T-helper 9 cell (primary cell): ENCODE results near the gene TUBB.
"Not testable (repeated sequence)": the region's sequence is repeated elsewhere in the genome, so short reads cannot be mapped to it uniquely, and the experiment has no call there.

Experiments
- DNase-seq: peaks from one replicate; pipeline ENCODE4 v3.0.0-alpha.2; 2020

TUBB gene

DNA sequence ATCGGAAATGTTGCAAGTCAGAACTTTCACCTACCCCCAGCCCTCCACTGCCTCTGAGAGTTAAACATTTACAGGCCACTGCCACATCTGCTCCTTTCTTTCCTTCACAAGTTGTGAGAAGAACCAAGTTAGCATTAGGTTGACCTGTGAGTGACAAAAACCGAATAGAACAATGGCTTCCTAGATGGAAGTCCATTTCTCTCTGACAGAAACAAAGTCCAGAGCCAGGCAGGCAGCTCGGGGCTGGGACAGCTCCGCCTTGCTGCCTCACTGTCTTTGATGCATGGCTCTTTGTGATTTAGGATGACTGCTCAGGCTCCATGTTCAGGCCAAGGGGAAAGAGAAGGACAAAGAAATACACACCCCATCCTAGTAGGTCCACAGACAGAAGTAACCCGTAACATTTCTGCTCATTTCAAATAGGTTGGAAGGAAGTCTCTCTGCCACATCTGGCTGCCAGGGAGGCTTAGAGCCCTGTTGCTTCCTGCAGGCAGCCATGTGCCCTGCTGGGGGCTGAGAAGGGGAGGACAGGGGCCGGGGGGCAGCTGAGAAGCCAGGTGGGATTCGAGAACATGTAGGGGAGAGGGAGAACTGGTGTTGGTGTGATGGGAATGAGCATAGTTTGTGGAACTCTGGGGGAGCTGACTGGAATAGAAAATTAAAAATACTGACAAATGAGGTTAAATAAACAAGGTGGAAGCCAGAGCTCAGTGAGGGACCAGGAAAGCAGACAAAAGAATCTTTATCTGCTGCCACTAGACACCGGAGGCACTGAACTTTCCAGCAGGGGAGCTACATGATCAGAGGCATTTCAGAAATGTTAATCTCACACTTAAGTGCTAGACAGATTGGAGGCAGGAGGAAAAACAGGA, 43.7 kb downstream of the TUBB start:
- DNase-seq: no peak

DNA sequence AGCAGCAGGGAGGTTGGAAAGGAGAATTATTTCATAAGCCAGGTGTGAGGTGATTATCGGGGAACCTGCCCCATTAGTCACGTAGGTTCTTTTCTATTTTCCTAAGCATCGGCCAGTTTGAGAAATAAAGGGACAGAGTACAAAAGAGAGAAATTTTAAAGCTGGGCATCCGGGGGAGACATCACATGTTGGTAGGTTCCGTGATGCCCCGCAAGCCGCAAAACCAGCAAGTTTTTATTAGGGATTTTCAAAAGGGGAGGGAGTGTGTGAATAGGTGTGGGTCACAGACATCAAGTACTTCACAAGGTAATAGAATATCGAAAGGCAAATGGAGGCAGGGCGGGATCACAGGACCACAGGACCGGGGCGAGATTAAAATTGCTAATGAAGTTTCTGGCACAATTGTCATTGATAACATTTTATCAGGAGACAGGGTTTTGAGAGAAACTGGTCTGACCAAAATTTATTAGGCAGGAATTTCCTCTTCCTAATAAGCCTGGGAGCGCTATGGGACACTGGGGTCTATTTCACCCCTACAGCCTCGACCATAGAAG, 44.4 kb downstream of the TUBB start:
- DNase-seq: not testable (repeated sequence)

DNA sequence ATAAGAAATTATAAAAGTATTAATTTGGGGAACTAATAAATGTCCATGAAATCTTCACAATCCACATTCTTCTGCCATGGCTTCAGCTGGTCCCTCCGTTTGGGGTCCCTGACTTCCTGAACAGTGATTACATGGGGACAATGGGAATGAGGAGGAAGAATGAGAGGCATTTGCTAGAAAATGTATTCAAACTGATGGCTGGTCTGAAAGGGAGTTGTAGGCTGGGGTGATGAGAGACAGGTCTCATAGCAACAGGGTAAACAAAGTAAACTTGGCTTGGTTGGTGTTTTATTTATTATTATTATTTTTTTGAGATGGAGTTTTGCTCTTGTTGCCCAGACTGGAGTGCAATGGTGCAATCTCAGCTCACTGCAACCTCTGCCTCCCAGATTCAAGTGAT, 45.3 kb downstream of the TUBB start:
- DNase-seq: not testable (repeated sequence)

DNA sequence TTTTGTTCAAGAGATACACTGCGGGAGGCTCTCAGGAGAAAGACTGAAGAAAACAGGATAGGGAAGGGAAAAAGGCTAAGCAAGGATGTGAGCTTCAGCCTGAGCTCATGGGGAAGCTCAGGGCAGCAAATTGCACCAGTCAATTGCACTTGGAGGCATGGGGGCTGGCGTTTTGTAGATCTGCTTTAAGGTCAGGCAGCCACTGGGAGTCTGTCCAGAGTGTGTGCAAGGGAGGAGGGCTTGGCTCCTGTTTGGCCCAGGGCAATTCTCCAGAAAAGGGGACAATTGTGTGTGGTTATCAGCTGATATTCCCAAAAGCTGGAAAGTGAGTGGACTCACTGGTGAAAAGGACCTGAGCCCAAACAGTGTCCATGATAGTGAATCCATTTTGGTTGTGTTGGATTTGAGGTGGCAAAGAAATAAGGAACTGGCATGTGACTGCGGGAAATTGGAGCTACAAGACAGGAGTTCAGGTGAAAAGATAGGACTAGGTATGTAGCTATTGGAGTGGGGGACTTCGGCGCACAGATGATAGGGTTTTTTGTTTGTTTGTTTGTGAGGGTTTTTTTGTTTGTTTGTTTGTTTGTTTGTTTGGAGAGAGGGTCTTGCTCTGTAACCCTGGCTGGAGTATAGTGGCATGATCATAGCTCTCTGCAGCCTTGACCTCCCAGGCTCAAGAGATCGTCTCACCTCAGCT, 46.5 kb downstream of the TUBB start:
- DNase-seq: no peak

DNA sequence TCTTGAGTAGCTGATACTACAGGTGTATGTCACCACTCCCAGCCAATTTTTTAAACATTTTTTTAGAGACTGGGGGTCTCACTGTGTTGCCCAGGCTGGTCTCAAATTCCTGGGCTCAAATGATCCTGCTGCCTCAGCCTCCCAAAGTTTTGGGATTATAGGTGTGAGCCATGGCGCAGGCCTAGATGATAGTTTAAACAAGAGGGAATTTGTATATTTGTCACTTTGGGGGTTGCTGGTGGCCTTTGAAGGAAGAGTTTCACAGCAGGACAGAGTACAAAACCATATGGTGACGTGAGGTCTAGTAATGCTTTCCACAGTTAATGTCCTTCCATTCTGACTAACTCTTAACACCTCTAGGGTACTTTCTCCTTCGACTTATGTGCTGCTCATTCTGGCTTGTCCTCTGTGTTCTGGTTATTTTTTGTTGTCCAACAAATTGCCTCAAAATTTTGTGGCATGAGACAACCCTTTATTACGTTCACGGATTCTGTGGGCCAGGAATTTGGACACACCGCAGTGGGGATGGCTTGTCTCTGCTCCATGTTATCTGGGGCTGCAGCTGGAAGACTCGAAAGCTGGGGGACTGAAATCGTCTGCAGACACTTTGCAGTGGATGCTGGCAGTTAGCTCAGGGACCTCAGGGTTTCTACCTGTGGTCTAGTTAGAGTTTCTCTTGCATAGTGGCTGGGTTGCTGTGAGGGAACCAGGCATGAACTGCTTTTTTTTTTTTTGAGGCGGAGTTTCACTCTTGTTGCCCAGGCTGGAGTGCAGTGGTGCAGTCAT, 47.2 kb downstream of the TUBB start:
- DNase-seq: no peak

DNA sequence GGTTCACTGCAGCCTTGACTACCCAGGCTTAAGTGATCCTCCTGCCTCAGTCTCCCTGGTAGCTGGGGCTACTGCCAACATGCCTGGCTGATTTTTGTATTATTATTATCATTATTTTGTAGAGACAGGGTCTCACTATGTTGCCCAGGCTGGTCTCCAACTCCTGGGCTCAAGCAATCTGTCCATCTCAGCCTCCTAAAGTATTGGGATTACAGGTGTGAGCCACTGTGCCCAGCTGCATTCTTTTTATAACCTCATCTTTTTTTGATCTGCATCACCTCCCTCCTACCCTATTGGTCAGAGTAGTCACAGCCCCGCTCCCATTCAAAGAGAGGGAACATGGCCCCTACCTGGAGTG, 47.8 kb downstream of the TUBB start:
- DNase-seq: no peak

DNA sequence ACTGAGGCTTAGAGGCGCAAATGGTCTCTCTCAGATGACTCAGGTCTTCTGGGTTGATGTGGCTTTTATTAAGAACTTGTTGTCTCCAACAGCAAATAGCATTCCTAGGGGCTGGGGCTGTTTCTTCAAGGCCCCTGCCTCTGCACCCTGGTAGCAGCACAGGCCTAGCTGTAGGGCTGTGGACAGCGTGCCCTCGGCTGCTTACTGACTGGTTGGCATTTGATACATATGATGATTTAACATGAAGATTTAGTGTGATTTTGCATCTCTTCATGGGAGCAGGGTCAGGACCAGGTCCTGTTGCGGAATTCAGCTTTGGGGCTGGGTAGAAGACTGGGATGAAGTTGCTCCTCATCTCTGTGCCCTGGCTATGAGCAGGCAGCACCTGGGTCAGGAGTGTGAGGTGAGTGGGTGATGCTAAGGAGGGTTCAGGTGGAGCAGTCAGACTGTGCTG, 48.5 kb downstream of the TUBB start:
- DNase-seq: no peak

DNA sequence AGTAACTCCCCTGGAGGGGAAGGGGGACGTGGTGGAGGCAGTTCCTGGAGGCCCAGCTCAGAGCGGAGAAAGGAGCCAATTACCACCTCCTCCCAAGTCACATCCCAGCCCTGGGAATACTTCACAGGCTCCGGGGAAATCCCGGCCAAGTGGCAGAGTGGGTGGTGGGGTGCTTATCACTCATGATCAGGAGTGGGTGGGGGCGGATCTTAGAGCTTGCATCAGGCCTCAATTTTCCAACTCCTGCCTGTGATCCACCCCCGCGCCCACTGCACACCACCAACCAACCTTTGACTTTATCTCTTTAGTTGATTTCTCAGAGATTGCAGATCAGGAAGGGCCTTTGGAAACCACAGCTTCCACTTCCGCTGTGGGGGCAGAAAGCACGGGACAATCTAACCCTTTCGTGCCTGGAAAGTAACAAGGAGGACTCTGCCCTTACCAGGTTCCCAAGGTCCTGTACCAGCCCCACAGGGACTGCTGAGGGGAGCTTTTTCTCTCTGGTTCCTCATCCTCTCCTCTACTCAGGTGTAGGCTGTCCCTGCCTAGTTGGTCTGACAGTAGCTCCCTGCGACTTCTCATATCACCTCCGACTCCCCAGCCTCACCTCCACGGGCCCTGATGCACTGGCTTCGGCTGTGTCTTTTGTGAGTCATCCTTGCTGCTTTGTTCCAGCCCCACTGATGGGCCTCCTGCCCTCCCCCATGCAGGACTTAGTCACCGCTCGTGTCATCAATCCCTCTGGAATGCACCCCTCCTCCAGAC, 49.1 kb downstream of the TUBB start:
- DNase-seq: peak; percentile 30

DNA sequence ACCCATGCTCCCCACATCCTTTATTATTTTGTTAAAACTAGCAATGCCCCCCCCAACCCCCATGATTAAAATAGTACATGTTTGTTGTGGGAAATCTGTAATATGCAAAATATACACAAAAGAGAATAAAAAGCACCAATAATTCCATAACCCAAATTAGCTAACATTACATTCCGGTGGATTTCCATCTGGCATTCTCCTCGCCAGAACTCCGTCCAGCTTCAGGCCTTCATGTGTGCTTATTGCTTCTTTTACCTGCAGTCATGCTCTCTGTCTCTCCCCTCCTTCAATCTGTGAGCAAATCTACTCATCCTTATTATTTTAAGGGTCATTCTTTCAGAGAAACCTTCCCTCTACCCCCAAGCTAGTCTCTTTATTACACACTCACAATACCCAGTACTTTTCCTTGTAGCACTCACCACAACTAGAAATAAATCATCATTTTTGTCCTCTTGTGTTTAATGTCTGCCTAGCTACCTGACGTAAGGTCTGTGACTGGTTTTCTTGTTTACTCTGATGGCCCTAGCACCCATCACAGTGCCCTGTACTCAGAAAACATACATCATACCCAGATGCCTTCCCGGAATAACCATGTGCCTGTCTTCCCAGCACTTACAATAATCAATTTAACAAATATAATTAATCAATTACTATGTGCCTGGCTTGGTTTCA, 49.8 kb downstream of the TUBB start:
- no peak for DNase-seq

DNA sequence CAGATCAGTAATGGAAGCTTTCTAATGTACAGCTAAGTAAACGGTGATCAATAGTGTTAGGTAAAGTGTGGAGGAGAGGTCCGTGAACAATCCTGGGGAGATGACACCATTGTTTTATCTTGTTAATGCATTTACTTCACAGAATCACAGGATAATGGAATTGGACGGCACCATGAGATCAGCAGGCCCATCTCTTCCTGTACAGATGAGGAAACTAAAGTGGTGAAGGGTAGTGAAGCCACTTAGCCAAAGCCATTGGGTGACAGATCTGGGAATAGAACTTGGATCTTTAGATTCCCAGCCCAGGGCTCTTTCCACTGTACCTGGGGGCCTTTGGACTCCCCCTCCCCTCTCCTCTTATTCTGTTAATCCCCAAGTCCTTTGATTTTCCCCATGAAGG, 50.4 kb downstream of the TUBB start:
- no peak for DNase-seq

DNA sequence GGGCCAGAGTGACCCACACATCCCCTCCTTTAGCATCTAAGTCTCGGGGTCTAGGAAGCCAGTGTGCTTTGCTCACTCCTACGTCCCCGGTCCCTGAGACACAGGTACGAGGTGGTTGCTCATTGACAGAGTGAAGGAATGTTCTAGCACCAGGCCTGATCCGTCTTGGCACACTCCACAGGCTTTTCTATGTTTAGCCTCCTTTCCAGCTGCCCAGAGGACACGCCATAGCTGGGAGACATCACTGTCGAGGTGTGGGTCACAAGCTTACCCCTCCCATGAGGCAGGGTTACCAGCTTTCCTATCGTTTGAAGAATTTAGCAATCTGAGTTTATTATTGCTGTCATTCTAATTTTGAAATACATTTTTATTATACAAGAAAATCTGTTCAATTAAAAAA, 54.5 kb downstream of the TUBB start:
- no peak for DNase-seq
